ENCODE results near the gene TMEM109. TPM values are rescaled to one million over a fixed set of nuclear protein-coding genes. Genes with fewer than 3 reads are reported as not detected.
A peak's percentile ranks its signal among the peaks of the same experiment; 100 is the strongest.

TMEM109 gene
- polyA plus RNA-seq, 4 donors = 76.1 to 111 (median 91.6) TPM

DNA sequence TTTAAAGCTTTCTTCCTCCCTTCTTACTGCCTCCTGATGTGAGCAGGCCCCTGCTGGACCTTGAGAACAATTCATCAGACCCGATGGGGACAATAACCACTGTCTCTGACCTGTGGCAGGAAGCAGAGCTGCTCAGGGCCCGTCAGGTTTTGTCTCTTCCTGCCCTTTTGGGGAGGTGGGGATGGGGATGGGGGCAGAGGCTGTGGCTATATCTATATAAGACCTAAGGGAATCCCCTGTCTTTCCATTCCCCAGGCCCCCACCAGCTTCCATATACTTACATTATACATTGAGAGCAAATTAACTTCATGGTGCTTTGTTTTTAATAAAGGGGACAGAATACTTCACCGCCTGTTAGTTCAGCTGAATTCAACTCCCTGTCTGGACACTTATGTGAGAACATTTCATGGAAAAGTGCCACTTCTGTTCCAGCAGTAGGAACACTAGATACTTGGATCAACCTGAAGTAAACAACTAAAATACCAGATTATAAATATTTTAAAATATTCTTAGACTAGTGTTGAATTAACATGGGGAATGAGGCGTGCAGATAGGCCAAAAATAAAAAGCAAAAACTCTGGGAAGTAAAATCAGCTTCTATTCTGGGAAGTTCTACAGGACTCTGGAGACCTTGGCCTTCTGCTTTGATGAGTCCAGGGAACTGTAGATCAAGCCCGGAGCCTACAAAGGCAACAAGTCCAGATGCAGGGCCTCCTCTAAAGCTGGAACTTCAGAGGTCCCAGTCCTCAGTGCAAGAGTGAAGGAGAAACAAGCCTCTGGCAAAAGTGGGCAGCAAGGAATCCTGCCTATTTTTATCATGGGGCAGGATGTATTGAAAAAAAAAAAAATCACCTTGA is 35.5 kb upstream of the TMEM109 start:
- DNase-seq (ENCODE audit: low read depth in 4 of 4, low spot score in 2 of 4) = no peak

DNA sequence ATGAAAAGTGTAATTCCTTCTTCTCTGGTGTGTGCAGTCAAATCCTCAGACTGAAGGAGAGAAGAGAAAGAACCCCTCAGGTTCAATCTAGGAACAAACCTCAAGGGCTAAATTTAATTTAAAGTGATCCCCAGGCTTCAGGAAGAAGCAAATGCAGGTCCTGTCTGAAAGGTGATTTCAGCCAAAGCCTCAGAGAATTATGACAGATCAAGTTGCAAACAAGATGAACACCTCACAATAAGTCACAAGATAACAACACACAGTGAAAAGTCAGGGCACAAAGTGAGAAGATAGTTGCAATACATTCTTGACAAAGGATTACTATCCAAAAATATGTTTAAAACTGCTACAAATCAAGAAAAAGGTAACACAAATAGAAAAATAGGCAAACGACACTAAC is 34.9 kb upstream of the TMEM109 start:
- DNase-seq (ENCODE audit: low read depth in 4 of 4, low spot score in 2 of 4) = no peak

DNA sequence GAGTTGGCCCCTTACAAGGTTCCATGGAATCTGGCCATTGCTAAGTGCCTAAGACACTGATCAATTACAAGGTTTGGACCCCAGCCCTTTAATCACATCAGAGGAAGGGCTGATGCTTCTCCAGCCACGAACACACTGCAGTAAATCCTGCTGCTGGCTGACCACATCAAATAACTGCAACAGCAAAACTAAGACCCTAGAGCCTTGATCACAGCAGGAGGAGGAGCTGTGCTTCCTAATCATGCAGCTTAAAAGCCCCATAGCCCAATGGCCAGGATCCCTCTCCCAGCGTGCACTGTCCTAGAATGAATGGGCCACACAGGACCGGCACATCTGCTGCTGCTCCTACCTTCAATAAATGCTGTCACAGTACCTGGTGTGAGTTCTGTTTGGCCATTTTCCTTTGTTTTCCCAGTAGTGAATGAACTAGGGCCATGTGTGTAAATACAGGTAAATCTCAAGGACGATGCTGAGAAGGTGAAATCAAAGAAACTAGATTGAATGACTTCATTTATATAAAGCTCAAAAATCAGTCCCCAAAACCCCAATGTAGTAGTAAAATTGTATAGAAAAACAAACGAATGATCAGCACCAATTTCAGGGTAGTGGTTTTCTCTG is 33.9 kb upstream of the TMEM109 start:
- no peak for DNase-seq (ENCODE audit: low read depth in 4 of 4, low spot score in 2 of 4)

DNA sequence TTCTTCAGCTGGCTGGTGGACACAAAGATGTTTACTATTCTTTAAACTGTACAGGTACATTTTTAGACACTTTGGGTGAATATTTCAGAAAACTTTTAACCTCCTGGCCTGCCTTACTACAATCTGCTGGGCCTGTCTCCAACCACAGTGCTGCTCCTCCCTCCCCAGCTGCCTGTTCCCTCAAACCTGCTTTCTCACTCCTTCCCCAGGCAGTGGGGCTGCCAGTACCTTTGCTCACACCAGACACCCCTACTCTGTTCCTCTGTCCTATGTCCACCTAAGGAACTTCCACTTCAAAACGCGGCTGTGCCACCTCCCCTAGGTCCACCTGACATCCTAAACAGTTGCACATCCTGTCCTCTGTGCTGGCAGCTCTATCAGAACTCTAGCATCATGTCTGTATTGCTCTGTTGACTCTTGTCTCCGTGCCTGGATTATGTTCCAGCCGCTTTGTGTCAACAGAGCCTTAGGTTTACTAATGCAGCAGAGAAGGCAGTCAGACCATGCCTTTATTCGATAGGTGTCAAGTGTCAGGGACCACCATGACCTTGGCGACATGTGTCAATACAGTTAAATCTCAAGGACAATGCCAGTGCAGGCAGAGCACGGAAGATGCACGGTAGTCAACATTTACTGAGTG is 33.2 kb upstream of the TMEM109 start:
- no peak for DNase-seq (ENCODE audit: low read depth in 4 of 4, low spot score in 2 of 4)

DNA sequence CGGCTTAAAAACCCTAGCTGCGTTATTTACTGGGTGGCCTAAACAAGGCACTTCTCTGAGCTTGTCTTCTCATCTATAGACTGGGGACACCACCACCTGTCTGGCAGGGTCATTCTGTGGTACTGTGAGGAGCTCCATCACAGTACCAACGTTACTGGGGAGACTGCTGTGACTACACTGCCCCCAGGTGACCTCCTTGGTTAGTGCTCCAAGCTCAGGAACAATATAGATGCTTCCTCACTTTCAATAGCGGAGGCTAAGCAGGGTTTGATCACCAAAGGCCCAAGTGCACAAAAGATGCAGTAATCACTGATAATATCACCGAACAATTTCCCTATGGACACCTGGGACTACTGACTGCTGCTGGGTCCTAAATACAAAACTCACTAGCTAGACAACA is 26.4 kb upstream of the TMEM109 start:
- no peak for DNase-seq (ENCODE audit: low read depth in 4 of 4, low spot score in 2 of 4)

DNA sequence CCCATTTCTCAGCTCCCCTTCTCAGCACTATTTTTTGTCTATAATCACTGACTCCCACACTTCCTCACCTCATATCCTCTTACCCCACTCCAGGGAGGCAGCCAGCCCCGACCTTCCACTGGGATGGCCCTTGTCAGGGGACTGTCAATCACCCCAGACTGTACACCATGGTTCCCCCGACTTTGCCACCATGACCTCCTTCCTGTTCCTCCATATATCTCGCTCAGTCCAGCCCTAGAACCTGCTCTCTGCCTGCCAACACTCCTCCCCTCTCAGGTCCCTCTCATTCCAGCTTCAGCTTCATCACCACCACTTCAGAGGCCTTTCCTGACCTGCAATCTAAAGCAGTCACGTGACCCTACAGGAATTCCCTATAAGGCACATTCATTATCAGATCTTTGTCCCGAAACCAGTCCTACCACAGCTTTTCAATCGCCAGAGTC is 24.1 kb upstream of the TMEM109 start:
- DNase-seq (ENCODE audit: low read depth in 4 of 4, low spot score in 2 of 4) = no peak

DNA sequence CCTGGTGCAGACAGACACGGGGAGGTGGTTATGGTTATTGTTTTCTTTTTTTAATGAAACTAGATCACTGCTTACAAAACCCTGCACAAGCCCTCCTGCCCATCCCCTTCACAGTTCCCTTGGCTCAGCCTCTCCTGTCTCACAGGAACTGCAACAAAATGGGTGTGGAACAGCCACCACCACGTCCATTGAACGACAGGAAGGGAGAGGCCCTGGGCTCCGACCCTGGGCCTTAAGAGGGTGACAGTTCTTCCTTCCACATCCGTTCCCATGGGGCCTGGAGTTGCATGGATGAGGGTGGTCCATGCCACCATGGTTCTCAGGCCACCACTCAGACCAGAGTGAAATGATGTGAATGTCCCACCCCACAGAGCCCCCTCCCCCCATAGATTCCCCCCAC is 23.3 kb upstream of the TMEM109 start:
- no peak for DNase-seq (ENCODE audit: low read depth in 4 of 4, low spot score in 2 of 4)

DNA sequence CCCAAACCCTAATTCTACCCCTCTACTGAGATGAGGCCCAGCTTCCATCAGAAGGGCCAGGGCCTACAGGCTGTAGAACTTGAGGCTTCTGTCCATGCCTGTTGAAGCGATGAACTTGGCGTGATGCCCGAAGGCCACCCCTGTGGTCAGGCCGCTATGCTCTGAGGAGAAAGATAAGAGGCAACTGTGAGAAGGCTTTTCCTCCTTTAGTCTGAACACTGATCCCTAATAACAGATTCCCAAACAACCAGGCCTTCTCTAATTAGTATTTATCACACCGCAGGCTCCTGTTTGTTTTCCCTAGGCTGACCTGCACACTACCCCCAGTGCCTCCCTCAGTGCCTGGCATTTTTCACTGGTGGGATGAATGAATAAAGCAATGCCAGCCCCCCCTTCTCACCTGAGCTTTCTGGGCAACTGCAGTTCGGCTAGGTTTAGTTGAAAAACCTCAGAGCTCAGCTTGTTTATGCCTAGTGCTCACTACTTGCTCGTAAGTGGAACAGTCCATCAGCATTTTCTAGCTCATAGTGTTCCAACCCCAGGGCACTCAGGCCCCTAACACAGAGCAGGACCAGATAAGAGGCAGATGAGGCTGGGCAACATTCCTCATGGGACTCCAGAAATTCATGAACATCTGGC is 22.7 kb upstream of the TMEM109 start:
- no peak for DNase-seq (ENCODE audit: low read depth in 4 of 4, low spot score in 2 of 4)

DNA sequence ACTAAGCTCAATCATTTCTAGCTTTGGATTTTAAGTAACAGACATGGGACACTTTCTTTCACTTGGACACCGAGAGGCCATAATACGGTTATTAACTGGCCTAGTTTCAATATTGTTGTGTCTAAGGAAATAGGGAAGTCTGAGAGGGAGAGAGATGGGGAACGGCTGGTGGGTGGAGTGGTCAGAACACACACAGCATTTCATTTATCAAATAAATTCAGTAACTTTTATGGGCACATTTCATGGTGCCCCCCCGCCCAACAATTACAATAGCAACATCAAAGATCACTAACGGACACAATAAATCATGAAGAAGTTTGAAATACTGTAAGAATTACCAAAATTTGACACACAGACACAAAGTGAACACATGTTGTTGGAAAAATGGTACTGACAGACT is 18.3 kb upstream of the TMEM109 start:
- DNase-seq (ENCODE audit: low read depth in 4 of 4, low spot score in 2 of 4) = no peak

DNA sequence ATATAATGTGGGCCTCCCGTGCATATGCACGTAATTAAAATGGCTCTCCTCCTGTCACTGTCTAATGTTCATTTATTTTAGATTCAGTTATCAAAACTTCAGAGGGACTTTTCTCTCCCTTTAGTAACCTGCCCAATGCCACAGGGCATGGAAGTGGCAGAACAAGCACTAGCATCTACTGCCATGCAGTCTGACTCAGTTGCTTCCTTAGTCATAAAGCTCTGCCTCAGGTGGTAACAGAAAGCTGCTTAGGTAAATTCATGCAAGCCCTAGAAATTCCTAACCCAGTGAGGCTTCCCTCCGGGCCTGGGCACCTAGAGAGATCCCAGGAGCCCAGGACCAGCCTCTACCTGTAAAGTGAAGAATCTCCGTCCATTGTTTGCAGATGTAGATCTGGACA is 16.5 kb upstream of the TMEM109 start:
- no peak for DNase-seq (ENCODE audit: low read depth in 4 of 4, low spot score in 2 of 4)

DNA sequence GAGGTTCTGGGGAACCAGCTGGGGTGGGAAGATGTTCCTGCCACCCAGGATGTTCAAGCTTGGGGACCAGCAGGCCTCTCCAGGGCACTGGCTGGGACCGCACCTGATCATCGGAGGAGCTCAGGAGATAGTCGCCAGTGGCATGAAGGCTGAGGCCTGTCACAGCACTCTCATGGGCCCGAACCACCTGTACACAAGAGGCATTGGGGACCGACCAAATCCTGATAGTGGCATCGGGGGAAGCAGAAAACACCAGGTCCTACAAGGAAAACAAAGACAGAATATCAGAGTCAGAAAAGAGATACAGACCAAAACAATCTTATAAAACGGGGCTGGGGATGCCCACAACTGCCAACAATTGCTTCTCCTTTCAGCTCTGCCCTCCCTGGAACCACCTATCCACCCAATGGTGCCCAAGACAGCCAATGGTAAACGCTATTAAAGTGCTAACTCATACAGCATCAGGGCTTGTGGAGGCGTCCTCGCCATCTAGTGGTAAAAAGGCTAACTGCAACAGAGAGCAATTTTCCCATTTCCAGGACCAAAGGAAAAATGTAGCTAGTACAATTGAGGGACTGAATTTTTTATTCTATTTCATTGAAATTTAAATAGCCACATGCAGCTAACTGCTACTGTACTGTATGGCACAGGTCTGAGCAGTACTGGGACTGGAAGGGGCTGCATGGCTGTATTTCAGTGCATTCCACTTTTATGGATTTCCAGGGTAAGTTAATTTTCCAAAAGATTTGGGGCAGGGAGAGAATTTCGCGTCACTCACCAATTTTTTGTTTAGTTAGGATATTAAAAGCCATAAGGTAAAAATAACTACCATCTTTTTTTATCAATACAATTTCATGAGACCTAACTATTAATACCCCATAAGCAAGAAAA is 14.7 kb upstream of the TMEM109 start:
- DNase-seq (ENCODE audit: low read depth in 4 of 4, low spot score in 2 of 4) = peak in 1 of 4 donors; percentile 45

DNA sequence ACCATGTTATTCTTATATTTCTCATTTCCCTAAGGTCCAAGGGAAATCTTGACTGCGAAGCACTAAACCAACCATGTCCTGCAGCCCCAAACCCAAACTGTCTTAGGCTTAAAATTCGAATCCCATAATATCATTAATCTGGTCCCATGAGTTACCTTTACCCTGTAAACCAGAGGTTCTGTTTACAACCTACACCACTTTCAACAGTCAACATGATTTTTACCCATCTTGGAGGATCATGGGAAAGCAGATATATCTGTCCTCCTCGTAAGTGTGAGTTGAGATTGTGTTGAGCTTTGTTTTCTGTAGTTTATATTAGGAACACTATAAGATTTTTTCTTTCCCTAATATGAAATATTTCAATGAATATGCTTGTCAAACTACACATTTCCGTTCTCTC is 14.0 kb upstream of the TMEM109 start:
- DNase-seq (ENCODE audit: low read depth in 4 of 4, low spot score in 2 of 4) = no peak

DNA sequence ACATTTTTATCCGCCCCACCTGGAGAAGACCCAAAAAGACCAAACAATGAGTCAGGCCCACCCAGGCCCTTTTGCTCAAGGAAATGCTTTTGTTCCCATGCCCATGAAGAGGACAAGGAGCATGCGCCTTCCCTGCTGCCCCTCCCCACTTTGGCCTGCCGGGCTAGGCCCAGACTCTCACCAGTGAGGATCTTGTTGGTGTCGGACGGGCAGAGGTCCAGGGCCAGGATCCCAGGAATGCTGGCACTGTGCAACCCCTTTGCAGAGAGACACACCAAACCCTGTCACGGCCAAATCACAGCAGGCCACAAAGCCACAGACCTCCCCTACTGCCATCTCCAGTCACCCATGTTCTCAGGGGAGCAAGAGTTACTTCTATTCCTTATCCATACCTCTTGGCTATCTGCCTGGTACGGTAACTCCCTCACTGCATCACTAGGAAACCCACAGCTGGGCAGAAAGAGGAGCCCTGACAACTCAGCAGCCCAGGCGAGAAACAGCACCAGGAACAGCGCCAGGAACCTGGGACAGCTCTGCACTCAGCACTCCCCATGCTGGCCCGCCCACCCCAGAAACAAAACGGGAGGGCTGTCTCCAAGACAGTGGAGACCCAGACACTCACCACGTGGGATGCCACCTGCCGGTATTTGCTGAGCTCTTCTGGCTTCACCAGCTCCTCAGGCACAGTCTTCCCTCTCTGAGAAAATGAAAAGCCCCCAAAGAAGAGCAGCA is 13.1 kb upstream of the TMEM109 start:
- no peak for DNase-seq (ENCODE audit: low read depth in 4 of 4, low spot score in 2 of 4)

DNA sequence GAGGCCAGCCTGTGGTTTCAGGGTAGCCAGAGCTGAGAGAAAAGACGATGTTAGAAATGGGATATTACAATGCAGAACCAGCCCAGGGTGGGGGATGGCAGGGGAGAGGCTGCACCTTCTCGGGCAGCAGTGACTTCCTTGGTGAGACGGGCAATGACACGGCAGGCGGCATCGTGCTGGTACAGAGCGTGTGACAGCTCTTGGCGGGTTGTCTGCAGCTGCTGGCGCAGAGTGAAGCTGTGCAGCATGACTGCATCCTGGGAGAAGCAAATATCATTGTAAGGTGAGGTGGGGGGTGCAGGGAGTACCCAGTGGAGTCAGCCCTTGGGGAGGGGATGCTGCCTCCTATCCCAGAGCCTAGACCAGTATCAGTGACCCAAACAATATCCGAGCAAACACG is 11.3 kb upstream of the TMEM109 start:
- DNase-seq (ENCODE audit: low read depth in 4 of 4, low spot score in 2 of 4) = no peak

DNA sequence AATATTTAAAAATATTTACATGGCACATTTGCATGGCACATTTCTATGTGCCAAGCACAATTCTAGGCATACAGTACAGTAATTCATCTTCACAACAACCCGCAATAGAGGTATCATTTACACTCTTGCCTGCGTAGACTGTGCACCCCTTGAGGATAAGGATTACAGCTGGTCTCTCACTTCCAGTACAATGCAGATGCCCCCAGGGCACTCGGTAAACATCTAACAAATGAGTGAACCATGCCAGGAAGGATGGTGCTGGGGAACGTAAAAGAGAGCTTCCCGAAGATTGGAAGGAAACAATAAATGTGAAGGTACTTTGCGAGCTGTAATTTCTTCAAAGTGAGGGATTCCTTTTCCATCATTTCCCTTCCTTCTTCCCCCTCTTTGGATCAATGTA is 8.9 kb upstream of the TMEM109 start:
- DNase-seq (ENCODE audit: low read depth in 4 of 4, low spot score in 2 of 4) = no peak

DNA sequence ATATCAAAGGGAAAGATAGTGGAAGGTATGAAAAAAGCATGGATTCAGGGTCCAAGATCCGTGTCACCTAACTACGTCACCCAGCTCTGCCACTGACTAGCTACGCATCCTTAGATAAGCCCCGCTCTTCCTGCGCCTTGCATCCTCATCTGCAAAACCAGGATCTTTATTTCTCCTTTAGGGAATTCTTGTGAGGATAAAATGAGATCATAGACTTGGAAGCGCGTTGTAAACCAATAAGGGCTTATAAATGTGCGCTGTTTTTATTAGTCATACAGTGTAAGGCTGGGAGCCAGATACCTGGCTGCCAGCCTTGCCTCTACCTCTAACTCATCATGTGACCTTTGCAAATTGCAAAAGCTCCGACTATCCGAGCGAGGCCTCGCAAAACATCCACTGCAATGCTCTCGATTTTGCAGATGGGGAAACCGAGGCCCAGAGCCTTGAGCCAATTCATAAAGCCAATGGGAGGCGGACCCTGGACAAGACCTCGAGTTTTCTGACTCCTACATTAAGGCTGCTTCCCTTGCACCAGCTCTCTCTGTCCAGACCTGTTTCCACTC is 8.3 kb upstream of the TMEM109 start:
- DNase-seq (ENCODE audit: low read depth in 4 of 4, low spot score in 2 of 4) = no peak

DNA sequence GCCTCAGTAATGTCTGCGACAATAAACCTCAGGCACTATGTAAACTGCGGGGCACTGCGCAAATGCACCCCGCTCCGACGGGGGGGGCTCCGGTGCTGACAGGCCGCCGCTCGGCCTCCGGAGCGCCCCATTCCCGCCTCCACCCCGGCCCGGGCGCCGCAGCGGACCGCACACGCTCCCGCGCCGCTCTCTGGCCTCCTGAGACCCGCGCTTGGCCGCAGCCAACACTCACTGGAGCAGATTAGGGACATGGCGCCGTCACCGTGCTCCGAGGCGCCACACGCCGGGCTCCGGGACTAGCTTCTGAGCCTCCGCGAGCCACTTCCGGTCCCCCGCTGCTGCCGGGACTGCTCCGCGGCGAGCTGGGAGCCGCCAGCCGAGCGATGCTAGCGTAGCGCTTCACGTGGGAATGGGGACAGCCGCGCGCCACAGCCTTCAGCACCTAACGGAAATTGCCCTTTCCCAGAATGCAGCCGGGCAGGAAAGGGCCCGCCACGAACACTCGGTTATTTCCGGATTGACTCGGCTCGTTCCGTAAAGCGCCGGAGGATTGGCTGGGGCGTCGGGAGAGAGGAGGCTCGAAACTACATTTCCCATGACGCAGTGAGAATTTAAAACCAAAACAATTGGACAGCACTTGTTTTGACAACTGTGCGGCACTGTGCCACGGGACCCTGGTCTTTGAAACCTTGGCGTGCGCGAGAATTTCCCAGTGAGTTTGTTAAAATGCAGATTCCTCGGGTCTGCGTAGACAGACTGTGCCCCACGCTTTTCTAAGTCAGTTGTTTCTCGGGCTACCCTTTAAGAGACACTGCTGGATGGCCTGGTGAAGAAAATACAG is 7.6 kb upstream of the TMEM109 start, which contains the start of gene PRPF19:
TSS of gene PRPF19 (minus strand) at position 454 of the 841 bp plus-strand sequence. CDS start at position 251, 203 bp downstream.
- DNase-seq (ENCODE audit: low read depth in 4 of 4, low spot score in 2 of 4) = peak; percentile 91 to 98 (median 92)

DNA sequence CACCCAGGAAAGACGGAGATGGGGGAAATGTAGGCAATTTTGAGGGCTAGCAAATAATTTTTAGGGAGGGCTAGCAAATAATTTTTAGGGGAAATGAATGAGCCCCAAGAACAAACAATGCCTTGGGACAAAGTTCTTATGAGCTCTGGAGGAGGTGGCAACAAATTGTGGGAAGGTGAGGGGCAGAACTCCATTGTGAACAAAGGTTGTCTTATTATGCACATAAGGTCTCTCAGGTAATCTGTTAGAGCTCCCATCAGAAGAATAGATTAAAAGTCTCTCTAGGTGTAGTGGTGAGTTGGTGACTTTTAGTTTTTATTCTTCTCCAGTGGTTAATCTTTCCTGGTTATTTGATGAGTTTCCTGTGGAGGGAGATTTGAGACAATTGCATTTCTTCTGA is 5.2 kb upstream of the TMEM109 start:
- DNase-seq (ENCODE audit: low read depth in 4 of 4, low spot score in 2 of 4) = no peak

Measured in left renal cortex interstitium (tissue), 4 donors.